ENCODE measurements around the gene AGPAT1. TPM values are rescaled to one million over a fixed set of nuclear protein-coding genes. Genes with fewer than 3 reads are reported as not detected.
A peak's percentile ranks its signal among the peaks of the same experiment; 100 is the strongest.
"Not testable (repeated sequence)": the region's sequence is repeated elsewhere in the genome, so short reads cannot be mapped to it uniquely, and the experiment has no call there.

The AGPAT1 gene, protein sequence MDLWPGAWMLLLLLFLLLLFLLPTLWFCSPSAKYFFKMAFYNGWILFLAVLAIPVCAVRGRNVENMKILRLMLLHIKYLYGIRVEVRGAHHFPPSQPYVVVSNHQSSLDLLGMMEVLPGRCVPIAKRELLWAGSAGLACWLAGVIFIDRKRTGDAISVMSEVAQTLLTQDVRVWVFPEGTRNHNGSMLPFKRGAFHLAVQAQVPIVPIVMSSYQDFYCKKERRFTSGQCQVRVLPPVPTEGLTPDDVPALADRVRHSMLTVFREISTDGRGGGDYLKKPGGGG
- 10 to 100 TPM; 30.8 to 33.6 TPM for total RNA-seq

DNA sequence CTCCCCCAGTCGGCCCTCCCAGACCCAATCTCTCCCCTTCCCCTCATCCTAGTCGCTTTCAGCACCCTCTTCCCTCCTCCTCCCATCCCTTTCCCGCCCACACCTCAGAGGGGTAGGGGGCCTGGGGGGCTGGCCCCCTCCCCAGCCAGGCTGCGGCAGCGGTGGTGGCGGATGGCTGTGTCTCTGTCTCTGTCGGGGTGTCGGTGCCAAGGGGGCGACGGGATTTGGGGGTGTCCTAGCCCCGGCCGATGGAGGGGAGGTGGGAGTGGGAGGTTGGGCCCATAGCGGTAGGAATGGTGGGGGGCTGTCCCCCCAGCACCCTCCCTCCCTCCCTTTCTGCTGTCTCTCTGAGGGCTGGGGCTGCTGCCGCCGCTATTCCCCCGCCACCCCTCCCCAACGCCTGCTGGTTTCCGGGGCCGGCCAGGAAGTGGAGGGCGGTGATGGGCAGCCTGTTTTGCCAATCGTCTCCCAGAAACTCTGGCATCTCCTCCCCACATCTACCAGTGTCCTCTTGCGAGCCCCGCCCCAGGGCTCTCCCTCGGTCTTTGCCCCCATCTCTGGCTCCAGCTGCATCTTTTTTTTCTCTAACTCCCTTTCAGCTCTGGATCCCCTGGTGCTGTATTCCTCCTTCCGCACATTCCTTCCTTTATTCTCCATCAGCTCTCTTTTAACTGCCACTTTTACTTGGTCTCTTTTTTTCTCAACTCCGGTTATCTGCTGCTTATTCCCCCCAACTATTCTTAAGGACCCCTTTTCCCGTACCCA lies at the start of gene AGPAT1:
Gene AGPAT1, minus strand, starts transcription at position 374 of the 765 bp plus-strand sequence. CDS start 4,588 bp downstream, outside the sequence.
- Mint-ChIP-seq H3K4me3 (peak within 1 kb of the TSS; percentile 94), H3K27ac (peak within 1 kb of the TSS; percentile 95), H3K27me3 (no peaks in the 10 kb centered on the region), H3K9me3 (no peaks in the 10 kb centered on the region), H3K36me3 (peaks cover 15% of the 10 kb centered on the region), H3K4me1 (peaks cover 53% of the 10 kb centered on the region)
- peak; percentile 96 for DNase-seq

DNA sequence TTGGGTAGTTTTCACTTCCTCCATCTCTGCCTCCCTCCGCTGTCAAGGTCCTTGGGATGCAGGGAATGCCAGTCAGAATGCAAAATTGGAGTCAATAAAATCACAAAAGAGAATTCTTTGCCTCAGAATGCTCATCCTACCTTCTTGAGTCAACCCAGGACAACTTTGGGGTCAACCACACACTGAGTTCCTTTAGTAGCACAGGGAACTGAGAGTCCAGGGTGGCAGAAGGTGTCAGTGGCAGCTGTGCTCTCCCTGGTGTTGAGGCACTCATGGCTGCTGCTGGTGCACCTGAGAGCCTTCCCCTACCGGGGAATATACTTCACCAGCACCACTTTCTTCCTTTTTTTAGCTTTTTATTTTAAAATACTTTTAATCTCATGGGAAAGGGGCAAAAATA lies 48.8 kb upstream of the AGPAT1 start:
- no peak overlapping the region for H3K27ac Mint-ChIP-seq
- no peak for DNase-seq
- peaks cover 9% of the 10 kb centered on the region for H3K4me1 Mint-ChIP-seq
- H3K36me3 Mint-ChIP-seq: no peaks in the 10 kb centered on the region
- no peaks in the 10 kb centered on the region for H3K27me3 Mint-ChIP-seq
- H3K4me3 Mint-ChIP-seq: no peak overlapping the region
- no peaks in the 10 kb centered on the region for H3K9me3 Mint-ChIP-seq

DNA sequence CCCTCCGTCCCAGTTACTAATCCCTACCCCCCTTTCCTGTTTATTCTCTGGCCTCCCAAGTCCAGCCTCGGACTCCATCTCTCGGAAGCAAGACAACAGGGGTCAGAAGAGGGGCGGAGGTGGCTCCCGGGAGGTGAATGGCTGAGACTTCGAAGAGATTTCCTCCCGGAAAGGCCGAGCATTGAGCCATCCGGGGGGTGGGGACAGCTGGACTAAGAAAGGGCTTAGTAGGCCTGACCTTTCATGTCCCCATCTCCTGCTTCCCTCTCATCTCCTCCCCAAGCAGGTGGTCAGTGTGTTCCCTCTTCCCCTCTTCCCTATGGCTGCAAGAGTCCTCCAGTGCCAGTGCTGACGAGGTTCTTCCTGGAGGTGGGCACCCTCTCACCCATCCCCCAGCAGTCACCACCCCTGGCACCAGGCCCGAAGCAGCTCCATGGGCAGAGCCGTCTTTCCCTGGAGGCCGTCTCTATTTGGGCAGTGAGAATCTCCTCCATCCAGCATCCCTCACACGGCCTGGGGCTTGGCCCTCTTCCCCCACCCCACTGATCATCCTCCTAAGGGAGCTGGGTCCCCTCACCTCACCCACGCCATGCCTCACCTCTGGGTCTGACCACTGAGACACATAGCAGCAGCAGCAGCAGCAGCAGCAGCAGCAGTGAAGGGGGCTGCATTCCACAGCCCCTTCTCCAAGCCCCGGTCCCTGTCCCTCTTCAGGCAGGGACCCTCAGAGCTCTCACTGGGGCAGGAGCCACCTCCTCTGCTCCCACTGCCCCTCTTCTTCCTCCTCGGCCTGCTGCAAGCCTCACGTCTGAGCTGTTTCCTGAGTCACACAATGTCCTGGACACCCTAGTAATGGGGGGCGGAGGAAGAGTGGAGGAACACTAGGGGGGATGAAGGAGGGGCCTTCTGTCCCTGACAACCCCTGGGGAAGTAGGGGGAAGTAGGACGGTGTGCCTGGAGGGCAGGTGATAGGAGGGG lies 47.7 kb upstream of the AGPAT1 start, which contains the start of gene NOTCH4:
Gene NOTCH4, minus strand, starts transcription at position 810 of the 978 bp plus-strand sequence. Its CDS starts 139 bp downstream, at position 671.
- Mint-ChIP-seq H3K9me3 (no peaks in the 10 kb centered on the region), H3K4me1 (peaks cover 9% of the 10 kb centered on the region), H3K4me3 (no peak within 1 kb of the TSS), H3K27ac (no peak within 1 kb of the TSS), H3K36me3 (no peaks in the 10 kb centered on the region), H3K27me3 (no peaks in the 10 kb centered on the region)
- DNase-seq: no peak

DNA sequence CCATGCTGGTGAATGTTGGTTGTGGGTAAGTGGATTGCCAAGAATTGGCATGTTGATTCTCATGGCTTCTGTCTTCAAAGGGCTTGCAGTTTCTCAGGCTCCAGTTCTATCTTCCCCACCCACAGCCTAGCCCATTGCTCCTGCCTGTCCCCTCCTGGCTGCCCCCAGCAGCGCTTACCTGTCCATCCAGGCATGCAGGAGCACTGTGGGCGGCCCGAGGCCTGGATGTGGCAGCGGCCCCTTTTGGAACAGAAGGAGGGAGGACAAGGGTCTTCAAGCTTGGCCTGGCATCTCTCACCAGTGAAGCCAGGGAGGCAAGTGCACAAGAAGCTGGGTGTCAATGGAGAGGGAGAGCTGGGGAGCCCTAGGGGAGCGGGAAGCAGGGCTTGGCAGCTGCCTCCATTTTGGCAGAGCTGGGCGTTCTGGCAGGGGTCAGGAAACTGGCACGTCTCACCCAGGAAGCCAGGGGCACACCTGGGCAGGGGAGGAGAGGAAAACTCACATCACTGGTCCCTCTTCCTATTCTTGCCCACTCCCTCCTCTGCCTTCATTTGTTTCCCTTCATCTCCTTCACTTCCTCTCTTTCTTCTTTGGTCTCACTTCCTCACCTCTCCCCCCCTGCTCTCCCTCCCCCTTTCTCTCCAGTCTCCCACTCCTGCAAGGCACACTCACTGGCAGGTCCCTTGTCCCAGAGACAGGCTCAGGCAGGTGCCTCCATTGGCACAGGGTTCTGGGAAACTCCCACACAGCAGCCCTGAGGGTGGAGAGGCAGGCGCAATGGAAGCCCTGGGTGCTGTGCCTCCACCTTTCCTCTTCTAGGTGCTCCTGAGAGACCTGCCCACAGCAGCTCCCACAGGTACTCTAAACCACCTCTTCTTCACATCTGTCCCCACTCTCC lies 46.7 kb upstream of the AGPAT1 start:
- Mint-ChIP-seq H3K27ac (no peak overlapping the region), H3K4me1 (peaks cover 9% of the 10 kb centered on the region), H3K4me3 (no peak overlapping the region), H3K9me3 (no peaks in the 10 kb centered on the region), H3K27me3 (no peaks in the 10 kb centered on the region), H3K36me3 (no peaks in the 10 kb centered on the region)
- no peak for DNase-seq

DNA sequence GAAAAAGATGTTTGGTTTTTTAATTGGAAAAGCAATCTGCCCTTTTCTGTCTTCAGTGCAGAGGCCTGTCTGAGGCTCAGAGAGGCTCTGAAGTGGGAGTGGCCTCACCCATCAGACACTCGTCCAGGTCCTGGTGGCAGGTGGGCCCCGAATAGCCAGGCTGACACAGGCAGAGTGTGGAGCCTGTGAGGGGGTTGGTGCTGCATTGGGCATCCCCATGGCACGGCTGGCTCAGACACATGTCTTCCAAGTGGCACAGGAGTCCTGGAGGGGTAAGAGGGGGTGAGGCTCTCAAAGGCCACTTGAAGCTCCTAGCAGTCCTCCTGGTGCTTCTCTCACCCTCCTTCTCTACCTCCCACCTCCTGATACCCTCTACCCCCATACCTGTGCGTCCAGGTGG lies 44.1 kb upstream of the AGPAT1 start:
- Mint-ChIP-seq H3K27me3 (no peaks in the 10 kb centered on the region), H3K4me1 (peaks cover 9% of the 10 kb centered on the region), H3K36me3 (no peaks in the 10 kb centered on the region), H3K27ac (no peak overlapping the region), H3K9me3 (no peaks in the 10 kb centered on the region), H3K4me3 (no peak overlapping the region)
- DNase-seq: no peak

DNA sequence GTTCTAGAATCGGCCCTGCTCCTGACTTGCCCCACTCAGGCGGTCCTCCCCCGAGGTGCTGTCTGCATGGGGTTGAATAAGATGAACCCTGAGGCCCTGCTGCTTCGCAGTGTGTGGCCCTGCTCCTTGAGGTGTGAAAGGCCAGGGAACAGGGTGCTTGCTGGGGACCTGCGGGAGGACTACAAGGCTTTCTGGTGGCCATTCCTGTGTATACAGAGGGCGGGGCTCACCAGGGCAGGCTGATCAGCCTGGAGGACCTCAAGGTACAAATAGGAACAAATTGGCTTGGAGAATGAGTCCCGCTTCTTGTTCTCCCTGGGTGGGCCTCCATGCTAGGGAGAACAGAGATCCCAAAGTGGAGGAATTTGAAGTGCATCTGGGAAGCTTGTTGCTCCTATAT lies 42.3 kb upstream of the AGPAT1 start:
- no peak for DNase-seq
- H3K27me3 Mint-ChIP-seq: no peaks in the 10 kb centered on the region
- no peaks in the 10 kb centered on the region for H3K9me3 Mint-ChIP-seq
- no peak overlapping the region for H3K27ac Mint-ChIP-seq
- no peaks in the 10 kb centered on the region for H3K36me3 Mint-ChIP-seq
- H3K4me1 Mint-ChIP-seq: peaks cover 7% of the 10 kb centered on the region
- no peak overlapping the region for H3K4me3 Mint-ChIP-seq

DNA sequence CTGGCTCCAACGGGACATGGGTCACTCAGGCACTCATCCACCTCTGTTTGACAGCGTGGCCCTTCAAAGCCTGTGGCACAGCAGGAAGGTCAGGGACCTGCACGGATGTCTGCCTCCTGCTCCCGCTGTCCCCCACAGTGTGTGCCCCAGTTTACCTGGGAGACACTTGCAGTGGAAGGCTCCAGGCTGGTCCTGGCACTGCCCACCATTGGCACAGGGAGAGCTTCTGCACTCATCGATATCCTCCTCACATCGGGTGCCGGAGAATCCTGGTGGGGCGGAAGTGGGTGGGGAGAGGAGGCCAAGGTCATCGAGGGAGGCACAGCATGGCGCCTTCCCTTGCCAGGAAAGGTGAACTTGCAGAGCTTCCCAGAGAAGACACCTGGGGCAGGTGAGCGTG lies 41.1 kb upstream of the AGPAT1 start:
- Mint-ChIP-seq H3K27me3 (no peaks in the 10 kb centered on the region), H3K36me3 (no peaks in the 10 kb centered on the region), H3K4me1 (no peaks in the 10 kb centered on the region), H3K4me3 (no peak overlapping the region), H3K9me3 (no peaks in the 10 kb centered on the region), H3K27ac (no peak overlapping the region)
- DNase-seq: no peak

DNA sequence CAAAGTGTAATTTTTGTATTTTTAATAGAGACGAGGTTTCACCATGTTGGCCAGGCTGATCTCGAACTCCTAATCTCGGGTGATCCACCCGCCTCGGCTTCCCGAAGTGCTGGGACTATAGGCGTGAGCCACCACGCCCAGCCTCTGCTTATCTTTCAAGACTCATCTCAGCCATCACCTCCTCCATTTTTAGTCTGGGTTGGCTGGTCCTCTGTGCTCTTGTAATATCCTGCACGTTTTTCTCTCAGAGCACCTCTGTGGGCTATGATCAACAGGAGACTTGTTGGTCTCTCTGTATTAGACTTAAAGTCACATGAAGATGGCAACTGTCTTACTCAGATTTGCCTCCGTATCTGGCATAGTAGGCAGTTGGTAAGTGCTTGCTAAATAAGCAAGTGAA lies 40.4 kb upstream of the AGPAT1 start:
- no peaks in the 10 kb centered on the region for H3K27me3 Mint-ChIP-seq
- no peaks in the 10 kb centered on the region for H3K9me3 Mint-ChIP-seq
- no peaks in the 10 kb centered on the region for H3K36me3 Mint-ChIP-seq
- no peak for DNase-seq
- no peak overlapping the region for H3K4me3 Mint-ChIP-seq
- H3K4me1 Mint-ChIP-seq: no peaks in the 10 kb centered on the region
- H3K27ac Mint-ChIP-seq: no peak overlapping the region

DNA sequence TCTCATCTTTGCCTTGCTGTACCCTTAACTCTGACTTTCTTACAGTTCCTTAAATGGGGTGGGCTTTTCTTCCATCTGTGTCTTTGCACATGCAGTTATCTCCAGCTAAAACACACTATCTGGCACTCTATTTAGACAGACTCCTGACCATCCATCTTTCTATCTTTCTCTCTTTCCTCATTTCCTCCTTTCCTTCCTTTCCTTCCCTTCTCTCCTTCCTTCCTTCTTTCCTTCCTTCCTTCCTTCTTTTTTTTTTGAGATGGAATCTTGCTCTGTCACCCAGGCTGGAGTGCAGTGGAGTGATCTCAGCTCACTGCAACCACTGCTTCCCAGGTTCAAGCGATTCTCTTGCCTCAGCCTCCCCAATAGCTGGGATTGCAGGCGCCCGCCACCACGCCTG lies 39.7 kb upstream of the AGPAT1 start:
- no peaks in the 10 kb centered on the region for H3K27me3 Mint-ChIP-seq
- no peaks in the 10 kb centered on the region for H3K36me3 Mint-ChIP-seq
- H3K4me3 Mint-ChIP-seq: no peak overlapping the region
- H3K27ac Mint-ChIP-seq: no peak overlapping the region
- no peaks in the 10 kb centered on the region for H3K4me1 Mint-ChIP-seq
- H3K9me3 Mint-ChIP-seq: no peaks in the 10 kb centered on the region
- no peak for DNase-seq

DNA sequence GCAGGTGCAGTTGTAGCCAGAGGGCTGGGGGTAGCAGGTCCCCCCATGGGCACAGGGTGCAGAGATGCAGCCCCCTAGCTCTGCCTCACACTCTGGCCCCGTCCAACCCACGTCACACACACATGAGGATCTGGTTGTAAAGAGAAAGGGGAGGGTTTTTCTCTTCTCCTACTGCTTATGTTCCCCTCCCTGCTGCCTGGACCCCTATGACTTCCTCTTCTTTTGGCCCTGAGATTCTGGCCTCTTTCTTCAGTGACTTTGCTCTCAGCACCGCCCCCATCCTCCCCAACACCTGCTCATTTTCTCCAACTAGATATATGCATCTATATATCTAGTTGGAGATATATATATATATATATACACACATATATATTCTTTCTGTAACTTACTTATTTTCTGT lies 38.2 kb upstream of the AGPAT1 start:
- H3K9me3 Mint-ChIP-seq: no peaks in the 10 kb centered on the region
- no peaks in the 10 kb centered on the region for H3K27me3 Mint-ChIP-seq
- H3K4me1 Mint-ChIP-seq: no peaks in the 10 kb centered on the region
- no peaks in the 10 kb centered on the region for H3K36me3 Mint-ChIP-seq
- H3K4me3 Mint-ChIP-seq: no peak overlapping the region
- no peak overlapping the region for H3K27ac Mint-ChIP-seq
- DNase-seq: no peak

DNA sequence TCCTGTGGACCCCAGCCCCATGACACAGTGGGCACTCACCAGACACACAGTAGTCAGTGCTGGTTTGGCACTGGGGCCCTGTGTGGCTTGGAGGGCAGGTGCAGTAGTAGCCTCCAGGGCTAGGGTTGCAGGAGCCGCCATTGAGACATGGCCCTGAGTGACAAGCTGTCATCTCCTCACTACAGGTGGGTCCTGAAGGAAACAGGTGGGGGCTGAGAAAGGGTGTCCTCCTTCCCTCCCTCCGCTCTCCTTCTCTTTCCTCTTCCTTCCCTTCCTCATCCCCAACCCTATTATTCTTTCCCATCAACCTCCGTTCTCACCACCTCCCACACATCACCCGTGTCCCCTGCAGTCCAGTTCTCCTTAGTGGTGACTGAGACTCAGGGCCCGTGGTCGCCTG lies 37.8 kb upstream of the AGPAT1 start:
- DNase-seq: no peak
- H3K36me3 Mint-ChIP-seq: no peaks in the 10 kb centered on the region
- no peaks in the 10 kb centered on the region for H3K27me3 Mint-ChIP-seq
- H3K27ac Mint-ChIP-seq: no peak overlapping the region
- H3K4me3 Mint-ChIP-seq: no peak overlapping the region
- no peaks in the 10 kb centered on the region for H3K9me3 Mint-ChIP-seq
- H3K4me1 Mint-ChIP-seq: no peaks in the 10 kb centered on the region

DNA sequence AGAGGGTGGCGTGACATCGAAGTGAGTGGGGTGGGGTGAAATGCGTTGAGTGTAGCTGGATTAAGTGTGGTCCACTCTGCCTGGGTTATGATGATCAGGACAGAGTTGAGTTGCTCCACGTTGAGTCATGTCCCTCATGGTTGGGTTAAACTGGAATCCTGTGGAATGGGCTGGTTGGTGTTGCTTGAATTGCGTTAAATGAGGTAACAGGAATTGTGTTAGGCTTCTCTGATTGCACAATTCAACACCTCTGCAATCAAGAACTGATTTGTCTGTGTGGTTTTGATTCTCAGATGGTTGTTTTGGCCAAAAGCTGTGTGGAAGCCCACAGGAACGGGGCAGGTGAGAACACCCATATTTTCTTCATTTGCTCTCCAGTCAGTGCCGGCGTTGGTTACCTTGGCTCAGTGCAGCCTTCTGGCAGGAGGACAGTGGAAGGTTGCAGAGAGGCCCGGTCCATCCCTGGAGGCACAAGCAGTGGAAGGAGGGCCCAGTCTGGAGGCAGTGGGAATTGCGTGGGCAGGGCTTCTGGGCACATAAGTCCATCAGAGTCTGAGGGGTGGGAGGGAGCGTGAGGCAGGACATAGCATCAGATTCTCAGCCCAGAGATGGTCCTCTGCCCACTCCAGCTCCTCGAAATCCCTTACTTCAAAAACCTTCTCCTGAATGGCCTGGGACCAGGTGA lies 36.3 kb upstream of the AGPAT1 start:
- H3K4me1 Mint-ChIP-seq: no peaks in the 10 kb centered on the region
- H3K4me3 Mint-ChIP-seq: no peak overlapping the region
- no peak for DNase-seq
- H3K27ac Mint-ChIP-seq: no peak overlapping the region
- no peaks in the 10 kb centered on the region for H3K27me3 Mint-ChIP-seq
- H3K9me3 Mint-ChIP-seq: no peaks in the 10 kb centered on the region
- no peaks in the 10 kb centered on the region for H3K36me3 Mint-ChIP-seq

DNA sequence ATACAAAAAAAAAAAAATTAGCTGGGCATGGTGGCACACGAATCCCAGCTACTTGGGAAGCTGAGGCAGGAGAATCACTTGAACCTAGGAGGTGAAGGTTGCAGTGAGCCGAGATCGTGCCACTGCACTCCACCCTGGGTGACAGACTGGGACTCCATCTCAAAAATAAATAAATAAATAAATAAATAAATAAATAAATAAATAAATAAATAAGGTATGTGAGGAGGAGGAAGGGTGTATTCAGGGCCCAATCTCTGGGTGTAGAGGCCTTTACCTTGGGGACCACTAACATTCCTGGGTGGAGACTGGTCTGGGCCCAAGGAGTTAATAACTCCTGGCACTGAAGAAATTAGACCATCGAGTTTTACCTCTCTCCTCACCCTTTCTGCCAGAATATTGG lies 35.5 kb upstream of the AGPAT1 start:
- not testable (repeated sequence) for H3K9me3 Mint-ChIP-seq, H3K4me1 Mint-ChIP-seq, H3K27me3 Mint-ChIP-seq, DNase-seq, H3K36me3 Mint-ChIP-seq, H3K4me3 Mint-ChIP-seq, H3K27ac Mint-ChIP-seq

DNA sequence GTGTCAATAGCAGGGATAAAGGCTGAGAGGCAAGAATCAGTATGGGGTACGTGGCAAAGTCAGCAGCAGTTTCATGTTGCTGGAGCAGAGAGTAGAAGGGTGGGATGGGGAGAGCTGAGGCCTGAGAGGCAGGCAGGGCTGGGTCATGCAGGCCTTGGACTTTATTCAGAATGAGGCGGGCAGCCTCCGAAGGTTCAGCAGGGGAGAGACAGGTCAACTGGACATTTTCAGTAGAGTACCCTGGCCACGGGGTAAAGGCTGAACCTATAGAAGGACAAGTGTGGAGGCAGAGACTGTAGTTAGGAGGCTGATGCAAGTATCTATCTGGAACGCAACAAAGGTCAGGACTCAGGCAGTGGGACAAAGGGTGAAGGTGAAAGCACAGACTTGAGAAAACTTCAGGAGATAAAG lies 34.3 kb upstream of the AGPAT1 start:
- no peak overlapping the region for H3K4me3 Mint-ChIP-seq
- no peak for DNase-seq
- no peak overlapping the region for H3K27ac Mint-ChIP-seq

More for the DNA sequence above, 34.3 kb upstream of the AGPAT1 start:
- no peaks in the 10 kb centered on the region for H3K9me3 Mint-ChIP-seq
- H3K36me3 Mint-ChIP-seq: no peaks in the 10 kb centered on the region
- no peaks in the 10 kb centered on the region for H3K4me1 Mint-ChIP-seq
- no peaks in the 10 kb centered on the region for H3K27me3 Mint-ChIP-seq

All from activated naive CD8-positive, alpha-beta T cell treated with anti-CD3 and anti-CD28 coated beads for 36 hours (primary cell).